H1 (cell line): ENCODE results near the gene AGRN.

ENCODE experiments used
- CTCF ChIP-seq, 3 experiments: IDR thresholded peaks; 1 replicate in 2 of 3; 2 replicates in 1 of 3; pipeline versions ENCODE4 v1.5.1 to v1.6.1; 2011; ENCODE audit warnings: low read length in 3 of 3, mild to moderate bottlenecking in 3 of 3, inconsistent platforms in 2 of 3, low read depth in 1 of 3, moderate library complexity in 1 of 3; ENCODE audit not compliant: insufficient read depth in 1 of 3; ENCODE audit errors: control extremely low read depth in 1 of 3
- EGR1 ChIP-seq: IDR thresholded peaks from 2 replicates; pipeline ENCODE4 v1.6.1; 2011; ENCODE audit warnings: low read depth, low read length, borderline replicate concordance
- EP300 ChIP-seq, 2 experiments: IDR thresholded peaks; 1 replicate in 1 of 2; 2 replicates in 1 of 2; pipeline ENCODE4 v1.6.1; 2011 to 2012; ENCODE audit warnings: low read depth in 2 of 2, low read length in 2 of 2, mild to moderate bottlenecking in 2 of 2, borderline replicate concordance in 1 of 2, inconsistent platforms in 1 of 2, moderate library complexity in 1 of 2
- GABPA ChIP-seq: IDR thresholded peaks from 2 replicates; pipeline ENCODE4 v1.6.1; 2011; ENCODE audit warnings: mild to moderate bottlenecking, low read length, moderate library complexity, borderline replicate concordance; ENCODE audit not compliant: insufficient read depth
- POLR2A ChIP-seq, 2 experiments: IDR thresholded peaks; 1 replicate in 1 of 2; 2 replicates in 1 of 2; pipeline ENCODE4 v1.6.1; 2011; ENCODE audit warnings: low read depth in 2 of 2, low read length in 2 of 2, mild to moderate bottlenecking in 2 of 2; ENCODE audit errors: control extremely low read depth in 1 of 2
- POLR2AphosphoS5 ChIP-seq: IDR thresholded peaks from 2 replicates; pipeline ENCODE4 v1.6.1; 2011; ENCODE audit warnings: low read depth, low read length

- TF ChIP-seq EGR1 (no peak), EP300 (IDR thresholded peaks at IDR 0.05; ENCODE audit: borderline replicate concordance in 1 of 2, low read depth in 2 of 2, low read length in 2 of 2) (no peak), CTCF (IDR thresholded peaks at IDR 0.05; ENCODE audit: control extremely low read depth in 1 of 3, insufficient read depth in 1 of 3, low read depth in 1 of 3, low read length in 3 of 3) (no peak), POLR2A (IDR thresholded peaks at IDR 0.05; ENCODE audit: control extremely low read depth in 1 of 2, low read depth in 2 of 2, low read length in 2 of 2) (no peak), GABPA (no peak), POLR2AphosphoS5 (no peak)
Observed at GRCh38 chr1:1047963-1048362, 28.0 kb downstream of the AGRN start.
